Transverse colon (tissue), 4 donors: Measurements from ENCODE around the gene KRTAP12-2. TPM values are rescaled to one million over a fixed set of nuclear protein-coding genes. Genes with fewer than 3 reads are reported as not detected.

ENCODE experiments used
- DNase-seq: peaks from one replicate; pipeline ENCODE4 v3.0.0-alpha.2; 2019
- H3K27ac ChIP-seq, 4 donors: fragments of 200-600 bp; sonication (generic); 2 replicates each; pipeline ENCODE4 v1.5.1; 2016 to 2018; ENCODE audit warnings: inconsistent platforms in 4 of 4
- H3K27me3 ChIP-seq: fragments of 200-600 bp; sonication (generic); 2 replicates; pipeline ENCODE4 v1.5.1; 2017; ENCODE audit warnings: inconsistent platforms
- H3K36me3 ChIP-seq, 4 donors: fragments of 200-600 bp; sonication (generic); 2 replicates each; pipeline ENCODE4 v1.5.1; 2017 to 2019; ENCODE audit warnings: inconsistent platforms in 4 of 4
- H3K4me1 ChIP-seq, 4 donors: fragments of 200-600 bp; sonication (generic); 2 replicates each; pipeline ENCODE4 v1.5.1; 2017 to 2020; ENCODE audit warnings: inconsistent platforms in 4 of 4
- H3K4me3 ChIP-seq, 4 donors: fragments of 200-600 bp; sonication (generic); 1 replicate in 1 of 4; 2 replicates in 3 of 4; pipeline versions ENCODE4 v1.5.1 to v1.6.1; 2017 to 2019; ENCODE audit warnings: inconsistent platforms in 4 of 4
- H3K9me3 ChIP-seq, 2 donors: fragments of 200-600 bp; sonication (generic); 2 replicates each; pipeline ENCODE4 v1.5.1; 2017 to 2019; ENCODE audit warnings: inconsistent platforms in 2 of 2
- EP300 ChIP-seq: sonication (generic); formaldehyde crosslinking; IDR thresholded peaks from one replicate; pipeline ENCODE4 v1.6.1; 2017; ENCODE audit warnings: antibody characterized with exemption, low read depth
- POLR2A ChIP-seq: fragments of 450-650 bp; IDR thresholded peaks from one replicate; pipeline ENCODE4 v1.6.1; 2016; ENCODE audit warnings: antibody characterized with exemption, mild to moderate bottlenecking, moderate library complexity
- POLR2AphosphoS5 ChIP-seq, 3 donors: sonication (generic); formaldehyde crosslinking; IDR thresholded peaks; one replicate each; pipeline ENCODE4 v1.6.1; 2016; ENCODE audit warnings: antibody characterized with exemption in 3 of 3
- WGBS, 2 donors: methylation state at CpG; one replicate each; pipeline ENCODE4 v1.1.5; 2018; ENCODE audit warnings: low coverage in 1 of 2; 5-methylcytosine and 5-hydroxymethylcytosine counted together
- in situ Hi-C, 4 donors: fragments of 200-750 bp; cut with MboI; loops; one replicate each; pipeline versions ENCODE4 v1.15.0 to v1.15.1; 2017; ENCODE audit warnings: low sequenced_read_pairs in 3 of 4, low pct_ligation_motif_present in 1 of 4, low pct_unique_long_range_greater_than_20kb in 1 of 4
- intact Hi-C: fragments of 100-400 bp; cut with DNase I; formaldehyde crosslinking; loops from one replicate; pipeline ENCODE4 v1.15.1; 2023; ENCODE audit warnings: low total_unique reads
- total RNA-seq, 4 donors: library from RNA; depleted of rRNA; stranded (reverse); fragments of >200 nt; gene quantifications; one replicate each; pipeline ENCODE4 v1.1.0, GENCODE V29; 2016
- TF ChIP-seq, protein P1 (sequence below), 5 experiments: fragments of 200-600 bp in 3 of 5; fragments of 450-650 bp in 2 of 5; sonication (generic) in 3 of 5; IDR thresholded peaks; 1 replicate in 2 of 5; 2 replicates in 3 of 5; pipeline ENCODE4 v1.5.1; 2016 to 2017; ENCODE audit warnings: antibody characterized with exemption in 5 of 5, inconsistent platforms in 3 of 5, mild to moderate bottlenecking in 2 of 5, moderate library complexity in 1 of 5

The KRTAP12-2 gene
- total RNA-seq, 4 donors from 2014 or later = not detected

DNA sequence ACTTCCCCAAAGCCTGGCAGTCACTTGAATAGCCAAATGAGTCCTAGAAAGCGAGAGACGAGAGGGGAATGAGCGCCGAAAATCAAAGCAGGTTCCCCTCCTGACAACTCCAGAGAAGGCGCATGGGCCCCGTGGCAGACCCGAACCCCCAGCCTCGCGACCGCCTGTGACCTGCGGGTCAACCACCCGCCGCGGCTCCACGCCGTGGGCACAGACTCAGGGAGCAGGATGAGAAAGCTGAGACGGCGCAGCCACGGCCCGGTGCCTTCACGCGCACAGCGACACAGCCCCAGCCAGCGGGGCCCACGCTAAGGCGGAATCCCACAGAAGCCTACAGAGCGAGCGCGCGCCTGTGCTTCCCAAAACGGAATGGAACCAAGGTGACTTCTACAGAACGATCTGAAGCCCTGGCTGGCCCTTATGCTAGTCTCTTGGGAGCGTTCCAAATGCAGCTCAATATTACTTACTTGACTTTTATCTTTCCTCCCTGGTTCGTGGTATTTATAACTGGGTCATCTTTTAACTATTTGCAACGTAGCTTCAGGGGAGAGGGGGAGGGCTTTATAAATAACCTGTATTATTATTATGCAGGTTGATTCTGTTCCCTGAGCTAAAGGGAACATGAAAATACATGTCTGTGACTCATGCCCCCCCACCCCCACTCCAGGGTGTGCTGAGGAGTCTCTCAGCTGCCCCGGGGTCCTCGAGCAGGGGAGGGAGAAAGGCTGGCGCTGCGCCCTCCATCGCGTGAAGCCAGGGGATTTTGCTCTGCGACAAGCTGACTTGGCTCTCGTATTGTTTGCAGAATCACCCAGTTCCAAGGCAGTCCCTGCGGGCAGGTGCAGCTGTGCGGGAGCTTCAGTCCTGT is 42.9 kb upstream of the KRTAP12-2 start:
- DNase-seq = no peak
- no peak for TF ChIP-seq POLR2AphosphoS5 (IDR thresholded peaks at IDR 0.05)
- no peak for TF ChIP-seq POLR2A
- TF ChIP-seq, protein P1, sequence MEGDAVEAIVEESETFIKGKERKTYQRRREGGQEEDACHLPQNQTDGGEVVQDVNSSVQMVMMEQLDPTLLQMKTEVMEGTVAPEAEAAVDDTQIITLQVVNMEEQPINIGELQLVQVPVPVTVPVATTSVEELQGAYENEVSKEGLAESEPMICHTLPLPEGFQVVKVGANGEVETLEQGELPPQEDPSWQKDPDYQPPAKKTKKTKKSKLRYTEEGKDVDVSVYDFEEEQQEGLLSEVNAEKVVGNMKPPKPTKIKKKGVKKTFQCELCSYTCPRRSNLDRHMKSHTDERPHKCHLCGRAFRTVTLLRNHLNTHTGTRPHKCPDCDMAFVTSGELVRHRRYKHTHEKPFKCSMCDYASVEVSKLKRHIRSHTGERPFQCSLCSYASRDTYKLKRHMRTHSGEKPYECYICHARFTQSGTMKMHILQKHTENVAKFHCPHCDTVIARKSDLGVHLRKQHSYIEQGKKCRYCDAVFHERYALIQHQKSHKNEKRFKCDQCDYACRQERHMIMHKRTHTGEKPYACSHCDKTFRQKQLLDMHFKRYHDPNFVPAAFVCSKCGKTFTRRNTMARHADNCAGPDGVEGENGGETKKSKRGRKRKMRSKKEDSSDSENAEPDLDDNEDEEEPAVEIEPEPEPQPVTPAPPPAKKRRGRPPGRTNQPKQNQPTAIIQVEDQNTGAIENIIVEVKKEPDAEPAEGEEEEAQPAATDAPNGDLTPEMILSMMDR (IDR thresholded peaks at IDR 0.05) = no peak
- no peak for TF ChIP-seq EP300
- Histone ChIP-seq H3K36me3 (no peaks in the 10 kb centered on the region), H3K27ac (no peak overlapping the region), H3K9me3 (no peaks in the 10 kb centered on the region), H3K4me3 (no peak overlapping the region), H3K4me1 (peaks cover 0 to 4% (median 2%) of the 10 kb centered on the region in 4 donors), H3K27me3 (peaks cover 94% of the 10 kb centered on the region)
- 8% methylated on average over 44 of the region's 45 CpGs; no CpG with 5 or more reads in 1 of the 2 donors for WGBS, 2 donors
- intact Hi-C loops (no loop called here), in situ Hi-C loops (no loop called here)

DNA sequence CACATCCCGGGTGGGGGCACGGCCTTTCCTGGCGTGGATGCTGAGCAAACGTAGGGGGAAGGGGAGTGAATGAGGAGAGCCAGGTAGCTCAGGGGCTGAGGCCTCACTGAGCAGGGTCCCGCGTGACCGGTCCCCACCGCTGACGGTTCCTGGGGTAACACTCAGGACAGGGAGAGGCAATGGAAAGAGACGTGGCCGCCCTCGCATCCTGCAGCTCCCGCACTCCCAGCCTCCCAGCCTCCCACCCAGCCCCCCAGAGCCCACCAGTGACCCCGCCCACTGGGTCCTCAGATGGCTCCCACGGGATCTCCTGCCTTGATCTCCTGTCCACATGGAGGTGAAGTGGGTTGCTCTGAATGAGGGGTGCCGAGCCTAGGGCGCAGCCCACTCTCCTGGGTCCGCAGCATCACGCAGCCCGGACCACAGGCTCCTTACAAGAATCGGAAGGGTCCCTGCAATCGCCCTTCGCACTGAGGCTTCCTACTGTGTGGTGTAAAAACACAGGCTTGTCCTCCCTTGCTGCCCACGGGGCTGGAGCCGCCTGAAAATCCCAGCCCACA is 42.2 kb upstream of the KRTAP12-2 start:
- intact Hi-C loops (no loop called here), in situ Hi-C loops (no loop called here)
- WGBS, 2 donors = 0 to 12% methylated on average over 1 to 25 of the region's 25 CpGs
- H3K4me3 ChIP-seq = no peak overlapping the region
- no peaks in the 10 kb centered on the region for H3K36me3 ChIP-seq
- no peak for TF ChIP-seq POLR2AphosphoS5 (IDR thresholded peaks at IDR 0.05)
- TF ChIP-seq EP300 = no peak
- TF ChIP-seq, protein P1 (IDR thresholded peaks at IDR 0.05) = no peak
- no peak for TF ChIP-seq POLR2A
- no peak overlapping the region for H3K27ac ChIP-seq
- no peak for DNase-seq
- H3K27me3 ChIP-seq = peaks cover 93% of the 10 kb centered on the region
- no peaks in the 10 kb centered on the region for H3K9me3 ChIP-seq
- peaks cover 0 to 4% (median 2%) of the 10 kb centered on the region in 4 donors for H3K4me1 ChIP-seq

DNA sequence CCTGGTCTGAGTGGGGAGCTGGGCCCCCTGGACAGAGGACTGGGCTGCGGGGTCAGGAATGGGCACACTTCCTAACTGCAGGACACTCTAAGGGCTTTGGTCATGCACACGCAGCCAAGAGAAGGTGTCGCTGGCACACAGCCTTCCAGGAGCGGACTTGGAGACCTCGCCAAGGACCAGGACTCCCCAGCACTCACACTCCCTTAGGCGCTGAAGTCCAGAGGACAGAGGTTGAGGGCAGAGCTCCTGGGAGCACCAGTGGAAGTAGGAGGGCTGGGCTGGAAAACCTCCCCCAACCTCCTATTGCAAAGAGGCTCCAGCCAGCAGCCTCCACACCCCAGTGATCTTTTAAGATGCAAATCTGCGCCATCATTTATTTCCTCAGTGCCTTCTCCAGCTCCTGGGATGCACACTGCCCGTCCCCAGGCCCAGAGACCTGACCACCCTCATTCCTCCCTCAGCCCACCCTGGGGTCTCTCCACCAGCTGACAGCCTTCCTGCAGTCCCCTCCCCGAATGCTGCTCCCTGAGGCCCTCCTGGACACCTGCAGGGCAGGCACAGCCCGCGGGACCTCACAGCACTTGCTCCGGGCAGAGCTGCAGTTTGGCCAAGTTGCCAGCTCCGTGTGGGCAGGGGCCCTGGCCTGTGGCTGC is 41.6 kb upstream of the KRTAP12-2 start:
- H3K4me3 ChIP-seq = no peak overlapping the region
- H3K4me1 ChIP-seq = peaks cover 0 to 4% (median 2%) of the 10 kb centered on the region in 4 donors
- H3K27me3 ChIP-seq = peaks cover 93% of the 10 kb centered on the region
- intact Hi-C loops (no loop called here), in situ Hi-C loops (no loop called here)
- TF ChIP-seq, protein P1 (IDR thresholded peaks at IDR 0.05) = no peak
- TF ChIP-seq EP300 = no peak
- H3K27ac ChIP-seq = no peak overlapping the region
- 4% methylated on average over 12 of the region's 13 CpGs; no CpG with 5 or more reads in 1 of the 2 donors for WGBS, 2 donors
- no peaks in the 10 kb centered on the region for H3K9me3 ChIP-seq
- no peak for DNase-seq
- no peaks in the 10 kb centered on the region for H3K36me3 ChIP-seq
